ENCODE measurements around the gene RAB4B.
"Not testable (repeated sequence)": the region's sequence is repeated elsewhere in the genome, so short reads cannot be mapped to it uniquely, and the experiment has no call there.

Gene RAB4B

DNA sequence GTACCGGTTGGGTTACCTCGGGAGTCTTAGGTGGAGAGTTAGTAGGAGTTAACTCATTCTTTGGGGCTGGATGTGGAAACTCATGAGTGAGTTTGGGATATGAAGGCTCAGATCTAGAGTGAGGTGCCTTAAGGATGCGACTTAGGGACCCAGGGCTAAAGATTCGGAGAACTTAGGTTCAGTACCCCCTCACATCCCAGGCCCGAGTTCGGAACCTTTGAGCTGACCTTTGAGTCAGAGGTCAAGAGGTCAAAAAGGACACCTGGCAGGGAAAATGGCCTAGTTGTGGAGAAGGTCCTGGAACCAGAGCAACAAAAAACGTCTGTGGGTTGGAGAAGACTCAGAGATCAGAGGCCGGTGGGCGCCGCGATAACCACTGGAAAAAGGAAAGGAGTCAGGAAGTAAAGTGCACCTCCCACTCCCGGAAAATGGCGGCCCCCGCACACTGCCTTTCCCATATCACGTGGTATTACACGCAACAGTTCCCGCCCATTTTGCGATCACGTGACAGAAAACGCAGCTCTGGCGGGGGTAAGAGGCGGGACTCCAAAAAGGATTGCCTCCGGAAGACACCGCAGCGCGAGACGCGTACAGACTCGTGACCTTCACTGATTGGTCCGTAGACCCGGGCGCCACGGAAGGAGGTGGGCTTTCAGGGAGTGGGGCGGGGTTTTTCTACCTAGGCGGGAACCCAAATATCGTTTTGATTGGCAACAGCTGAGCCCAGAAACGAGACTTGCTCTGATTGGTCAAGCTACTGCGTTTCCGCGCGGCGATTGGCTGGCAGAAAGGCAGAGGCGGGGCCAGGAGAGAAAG lies 27.8 kb upstream of the RAB4B start, which contains the start of gene ACTMAP:
Gene ACTMAP (minus strand): TSS at position 420 of the 816 bp plus-strand sequence. CDS start 674 bp downstream, outside the sequence.
- peak; percentile 99 to 100 (median 99) for DNase-seq (ENCODE audit: low read depth in 2 of 3, low spot score in 1 of 3)

DNA sequence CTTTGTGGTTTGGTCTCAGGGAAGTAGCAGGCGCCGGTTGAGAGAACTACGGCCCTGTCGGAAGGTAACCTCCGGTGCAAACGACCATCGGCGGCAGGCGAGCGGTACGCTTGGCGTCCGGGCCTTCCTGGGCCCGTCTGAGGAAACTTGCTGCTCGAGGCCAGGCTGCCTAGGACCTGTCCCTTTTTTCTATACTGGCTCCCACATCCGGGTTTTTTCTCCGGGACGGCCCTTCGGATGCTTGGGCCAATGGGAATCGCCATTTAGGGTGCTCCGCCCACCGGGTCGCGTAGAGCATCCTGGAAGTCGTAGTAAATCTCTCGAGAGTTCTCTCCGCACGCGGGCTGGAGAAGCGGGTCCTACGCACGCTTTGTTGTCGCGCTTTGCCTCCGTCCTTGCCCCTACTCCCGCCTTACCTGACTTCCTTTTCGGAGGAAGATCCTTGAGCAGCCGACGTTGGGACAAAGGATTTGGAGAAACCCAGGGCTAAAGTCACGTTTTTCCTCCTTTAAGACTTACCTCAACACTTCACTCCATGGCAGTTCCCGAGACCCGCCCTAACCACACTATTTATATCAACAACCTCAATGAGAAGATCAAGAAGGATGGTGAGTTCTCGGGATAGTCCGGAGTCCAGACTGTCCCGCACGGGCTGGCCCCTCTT lies 27.0 kb upstream of the RAB4B start, which contains the start of gene SNRPA:
Gene SNRPA (plus strand): TSS at position 330 of the 664 bp plus-strand sequence. CDS start 206 bp downstream, at position 536.
- DNase-seq (ENCODE audit: low read depth in 2 of 3, low spot score in 1 of 3), result peak; percentile 95 to 96 (median 96)

DNA sequence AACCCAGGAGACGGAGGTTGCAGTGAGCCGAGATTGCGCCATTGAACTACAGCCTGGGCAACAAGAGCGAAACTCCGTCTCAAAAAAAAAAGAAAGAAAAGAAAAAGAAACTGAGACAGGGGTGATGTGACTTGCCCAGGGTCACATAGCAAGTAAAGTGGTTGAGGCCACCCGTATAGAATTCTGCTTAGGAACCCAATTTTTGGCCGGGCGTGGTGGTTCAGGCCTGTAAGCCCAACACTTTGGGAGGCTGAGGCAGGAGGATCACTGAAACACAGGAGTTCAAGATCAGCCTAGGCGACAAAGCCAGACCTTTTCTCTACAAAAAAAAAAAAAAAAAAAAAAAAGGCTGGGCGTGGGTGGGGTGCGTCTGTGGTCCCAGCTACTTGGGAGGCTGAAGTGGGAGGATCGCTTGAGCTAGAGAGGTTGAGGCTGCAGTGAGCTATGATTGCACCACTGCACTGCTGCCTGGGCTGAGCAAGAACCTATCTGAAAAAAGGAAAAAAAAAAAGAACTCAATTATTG lies 25.7 kb upstream of the RAB4B start:
- DNase-seq (ENCODE audit: low read depth in 2 of 3, low spot score in 1 of 3), result no peak

DNA sequence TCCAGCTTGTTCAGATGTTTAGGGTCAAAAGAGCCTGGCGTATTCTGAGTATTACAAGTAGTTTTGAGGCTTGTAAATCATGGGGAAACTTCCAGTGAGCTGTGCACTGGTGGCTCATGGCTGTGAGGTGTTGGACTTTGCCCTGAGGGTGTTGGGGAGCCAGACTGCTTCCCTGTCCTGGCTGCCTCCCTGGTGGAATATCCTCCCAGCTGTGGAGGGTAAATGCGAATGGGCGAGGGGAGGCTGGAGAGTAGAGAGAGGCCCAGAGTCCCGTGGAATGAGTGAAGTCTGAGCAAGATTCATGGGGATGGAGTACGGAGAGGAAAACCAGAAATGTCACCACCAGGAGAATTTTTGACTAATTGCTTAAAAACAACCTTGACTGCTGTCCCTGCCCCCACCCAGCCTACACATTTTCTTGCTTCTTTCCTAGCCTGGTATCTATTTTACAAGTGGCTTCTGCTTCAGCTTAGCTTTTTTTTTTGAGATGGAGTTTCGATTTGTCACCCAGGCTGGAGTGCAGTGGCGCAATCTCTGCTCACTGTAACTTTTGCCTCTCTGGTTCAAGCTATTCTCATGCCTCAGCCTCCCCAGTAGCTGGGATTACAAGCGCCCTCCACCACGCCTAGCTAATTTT lies 23.3 kb upstream of the RAB4B start:
- peak; percentile 56 to 71 (median 68) for DNase-seq (ENCODE audit: low read depth in 2 of 3, low spot score in 1 of 3)

DNA sequence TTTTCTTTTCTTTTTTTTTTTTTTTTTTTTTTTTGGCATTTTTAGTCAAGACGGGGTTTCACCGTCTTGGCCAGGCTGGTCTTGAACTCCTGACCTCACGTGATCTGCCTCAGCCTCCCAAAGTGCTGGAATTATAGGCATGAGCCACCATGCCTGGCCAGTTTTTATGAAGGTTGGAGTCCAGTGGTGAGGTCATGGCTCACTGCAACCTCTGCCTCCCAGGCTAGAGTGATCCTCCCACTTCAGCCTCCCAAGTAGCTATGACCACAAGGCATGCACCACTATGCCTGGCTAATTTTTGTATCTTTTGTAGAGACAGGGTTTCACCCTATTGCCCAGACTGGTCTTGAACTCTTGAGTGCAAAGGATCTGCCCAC lies 22.8 kb upstream of the RAB4B start:
- DNase-seq (ENCODE audit: low read depth in 2 of 3, low spot score in 1 of 3), result no peak

DNA sequence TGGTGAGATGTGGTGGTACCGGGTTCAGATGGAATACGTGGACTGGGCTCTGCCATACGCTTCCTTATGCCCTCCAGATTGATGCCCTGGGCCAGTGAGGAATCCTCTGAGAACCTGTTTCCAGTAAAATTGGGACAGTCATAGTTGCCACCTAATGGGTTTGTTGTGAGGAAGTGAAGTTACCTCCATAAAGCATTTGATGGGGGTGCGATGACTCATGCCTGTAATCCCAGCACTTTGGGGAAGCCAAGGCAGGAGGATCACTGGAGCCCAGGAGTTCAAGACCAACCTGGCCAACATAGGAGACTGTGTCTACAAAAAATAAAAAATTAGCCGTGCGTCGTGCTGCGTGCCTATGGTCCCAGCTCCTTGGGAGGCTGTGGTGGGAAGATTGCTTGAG lies 22.3 kb upstream of the RAB4B start:
- DNase-seq (ENCODE audit: low read depth in 2 of 3, low spot score in 1 of 3), result no peak

DNA sequence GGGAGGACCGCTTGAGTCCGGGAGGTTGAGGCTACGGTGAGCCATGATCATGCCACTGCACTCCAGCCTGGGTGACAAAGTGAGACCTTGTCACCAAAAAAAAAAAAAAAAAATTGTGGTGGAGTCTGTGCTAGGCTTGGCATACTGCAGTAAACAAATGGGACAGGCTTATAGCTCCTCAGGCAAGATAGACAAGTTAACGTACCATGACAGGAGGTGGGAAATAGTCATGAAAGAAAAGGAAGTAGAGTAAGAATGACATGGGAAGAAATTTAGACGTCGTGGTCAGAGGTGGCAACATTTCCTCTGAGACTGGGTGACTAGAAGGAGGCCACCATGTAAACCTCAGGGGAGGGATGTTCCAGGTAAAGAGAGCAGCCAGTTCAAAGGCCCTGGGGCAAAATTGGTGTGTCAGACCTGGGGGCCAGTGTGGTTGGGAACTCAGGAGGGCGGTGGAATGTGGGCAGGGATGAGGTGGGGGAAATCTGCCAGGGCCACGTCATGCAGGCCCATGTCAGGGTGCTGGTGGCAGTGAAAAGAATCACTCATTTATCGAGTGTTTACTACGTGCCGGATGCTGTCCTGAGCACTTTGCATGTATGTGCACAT lies 21.4 kb upstream of the RAB4B start:
- peak in 2 of 3 donors; percentile 27 to 46 for DNase-seq (ENCODE audit: low read depth in 2 of 3, low spot score in 1 of 3)

DNA sequence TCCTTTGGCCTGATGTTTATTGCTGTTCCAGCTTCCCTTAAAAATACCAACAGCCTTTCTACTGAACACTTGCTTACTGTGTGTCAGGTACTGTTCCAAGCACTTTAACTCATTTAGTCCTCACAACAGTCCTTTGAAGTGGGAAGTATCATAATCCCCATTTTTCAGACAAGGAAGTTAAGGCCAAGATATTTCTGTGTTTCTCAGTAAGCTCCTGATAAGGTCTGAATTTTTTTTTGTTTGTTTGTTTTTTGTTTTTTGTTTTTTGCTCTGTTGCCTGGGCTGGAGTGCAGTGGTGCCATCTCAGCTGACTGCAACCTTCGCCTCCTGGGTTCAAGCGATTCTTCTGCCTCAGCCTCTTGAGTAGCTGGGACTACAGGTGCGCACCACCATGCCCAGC lies 19.6 kb upstream of the RAB4B start:
- no peak for DNase-seq (ENCODE audit: low read depth in 2 of 3, low spot score in 1 of 3)

DNA sequence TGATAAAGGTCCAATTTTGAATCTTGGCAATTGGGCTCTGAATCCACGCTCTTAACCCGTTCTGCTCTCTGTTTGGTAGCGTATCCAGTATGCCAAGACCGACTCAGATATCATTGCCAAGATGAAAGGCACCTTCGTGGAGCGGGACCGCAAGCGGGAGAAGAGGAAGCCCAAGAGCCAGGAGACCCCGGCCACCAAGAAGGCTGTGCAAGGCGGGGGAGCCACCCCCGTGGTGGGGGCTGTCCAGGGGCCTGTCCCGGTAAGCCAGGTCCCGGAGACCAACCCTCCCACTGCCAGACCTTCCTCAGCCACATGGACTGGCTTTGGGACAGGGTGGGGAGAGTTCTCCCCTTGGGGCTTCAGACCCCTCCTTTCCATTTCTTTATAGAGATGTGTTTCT lies 18.7 kb upstream of the RAB4B start:
- no peak for DNase-seq (ENCODE audit: low read depth in 2 of 3, low spot score in 1 of 3)

DNA sequence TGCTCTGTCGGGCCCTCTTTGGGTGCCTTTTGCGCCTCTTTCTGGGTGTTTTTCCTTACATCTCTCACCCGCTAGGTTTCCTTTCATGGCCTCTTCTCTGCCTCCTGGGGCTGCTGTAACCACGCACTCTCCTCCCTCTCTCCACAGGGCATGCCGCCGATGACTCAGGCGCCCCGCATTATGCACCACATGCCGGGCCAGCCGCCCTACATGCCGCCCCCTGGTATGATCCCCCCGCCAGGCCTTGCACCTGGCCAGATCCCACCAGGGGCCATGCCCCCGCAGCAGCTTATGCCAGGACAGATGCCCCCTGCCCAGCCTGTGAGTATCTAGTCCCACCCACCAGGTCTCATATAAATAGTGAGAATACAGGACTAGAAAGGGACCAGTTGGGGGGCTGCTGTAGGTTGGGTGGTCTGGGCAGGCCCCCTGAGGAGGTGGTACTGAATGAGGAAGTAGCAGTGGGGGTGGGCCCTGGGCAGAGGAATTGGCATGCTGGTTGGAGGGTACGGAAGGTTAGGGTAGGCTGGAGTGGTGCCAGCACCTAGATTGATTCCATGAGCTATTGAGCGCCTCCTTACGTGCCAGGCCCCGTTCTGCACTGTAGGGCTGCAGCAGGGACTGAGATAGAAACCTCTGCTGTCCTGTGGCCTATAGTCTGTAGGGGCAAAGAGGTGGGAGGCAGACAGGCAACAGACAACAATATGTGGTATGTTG lies 15.1 kb upstream of the RAB4B start:
- DNase-seq (ENCODE audit: low read depth in 2 of 3, low spot score in 1 of 3), result no peak

DNA sequence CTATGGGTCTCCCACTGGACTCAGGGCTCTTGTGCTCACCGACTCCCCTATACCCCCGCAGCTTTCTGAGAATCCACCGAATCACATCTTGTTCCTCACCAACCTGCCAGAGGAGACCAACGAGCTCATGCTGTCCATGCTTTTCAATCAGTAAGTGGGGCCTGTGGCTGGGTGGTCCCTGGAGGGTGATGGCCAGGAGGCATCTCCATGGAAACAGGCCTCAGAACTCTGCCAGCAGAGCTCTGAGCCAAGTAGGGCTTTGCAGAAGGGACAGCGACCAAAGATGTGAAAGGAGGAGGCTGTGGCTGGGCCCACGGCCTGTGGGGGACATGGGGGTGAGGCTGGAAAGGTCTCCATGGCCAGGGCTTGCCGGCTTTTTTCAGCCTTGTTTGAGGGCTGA lies 14.5 kb upstream of the RAB4B start:
- DNase-seq (ENCODE audit: low read depth in 2 of 3, low spot score in 1 of 3), result no peak

DNA sequence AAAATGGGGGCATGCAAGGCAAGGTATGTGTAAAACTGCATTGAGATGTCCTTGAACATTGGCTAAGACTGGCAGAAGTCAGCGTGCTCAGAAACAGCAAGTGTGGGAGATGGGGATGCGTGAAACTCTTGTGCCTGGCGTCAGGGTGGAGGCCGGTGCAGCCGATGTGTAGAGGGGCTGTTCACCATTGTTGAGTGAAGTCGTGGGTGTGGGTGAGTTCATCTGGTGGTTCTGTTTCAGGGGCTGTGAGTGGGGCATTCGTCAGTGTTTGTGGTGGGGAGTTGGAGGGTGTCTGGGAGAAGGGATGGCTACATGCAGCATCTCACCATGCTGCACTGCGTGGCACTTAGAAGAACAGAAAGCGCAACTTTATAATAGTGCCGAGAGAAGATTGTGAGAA lies 14.1 kb upstream of the RAB4B start:
- DNase-seq (ENCODE audit: low read depth in 2 of 3, low spot score in 1 of 3), result no peak

DNA sequence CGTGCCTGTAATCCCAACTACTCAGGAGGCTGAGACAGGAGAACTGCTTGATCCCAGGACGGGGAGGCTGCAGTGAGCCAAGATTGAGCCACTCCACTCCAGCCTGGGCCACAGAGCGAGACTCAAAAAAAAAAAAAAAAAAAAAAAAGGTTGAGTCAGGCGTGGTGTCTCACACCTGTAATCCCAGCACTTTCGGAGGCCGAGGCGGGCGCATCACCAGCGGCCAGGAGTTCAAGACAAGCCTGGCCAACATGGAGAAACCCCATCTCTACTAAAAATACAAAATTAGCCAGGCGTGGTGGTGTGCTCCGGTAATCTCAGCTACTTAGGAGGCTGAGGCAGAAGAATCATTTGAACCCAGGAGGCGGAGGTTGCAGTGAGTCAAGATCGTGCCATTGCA lies 11.7 kb upstream of the RAB4B start:
- DNase-seq (ENCODE audit: low read depth in 2 of 3, low spot score in 1 of 3), result not testable (repeated sequence)

DNA sequence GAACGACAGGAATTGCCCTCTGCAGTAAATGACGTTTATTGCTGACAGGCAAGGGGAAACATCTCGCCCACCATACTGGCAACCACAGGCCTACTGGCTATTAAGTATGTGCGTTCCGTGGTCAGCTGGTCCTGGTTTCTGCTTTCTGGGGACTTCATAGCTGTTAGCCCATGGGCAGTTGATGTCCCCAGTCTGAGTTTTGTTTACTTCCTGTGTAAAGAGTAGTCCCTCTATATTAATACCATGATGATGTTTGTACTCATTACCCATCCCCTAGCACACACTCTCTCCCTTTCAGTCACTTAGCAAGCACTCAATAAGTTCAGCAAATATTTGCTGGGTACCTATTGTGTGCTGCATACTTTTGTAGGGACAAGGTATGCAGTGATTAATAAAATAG lies 9.2 kb upstream of the RAB4B start:
- DNase-seq (ENCODE audit: low read depth in 2 of 3, low spot score in 1 of 3), result no peak

DNA sequence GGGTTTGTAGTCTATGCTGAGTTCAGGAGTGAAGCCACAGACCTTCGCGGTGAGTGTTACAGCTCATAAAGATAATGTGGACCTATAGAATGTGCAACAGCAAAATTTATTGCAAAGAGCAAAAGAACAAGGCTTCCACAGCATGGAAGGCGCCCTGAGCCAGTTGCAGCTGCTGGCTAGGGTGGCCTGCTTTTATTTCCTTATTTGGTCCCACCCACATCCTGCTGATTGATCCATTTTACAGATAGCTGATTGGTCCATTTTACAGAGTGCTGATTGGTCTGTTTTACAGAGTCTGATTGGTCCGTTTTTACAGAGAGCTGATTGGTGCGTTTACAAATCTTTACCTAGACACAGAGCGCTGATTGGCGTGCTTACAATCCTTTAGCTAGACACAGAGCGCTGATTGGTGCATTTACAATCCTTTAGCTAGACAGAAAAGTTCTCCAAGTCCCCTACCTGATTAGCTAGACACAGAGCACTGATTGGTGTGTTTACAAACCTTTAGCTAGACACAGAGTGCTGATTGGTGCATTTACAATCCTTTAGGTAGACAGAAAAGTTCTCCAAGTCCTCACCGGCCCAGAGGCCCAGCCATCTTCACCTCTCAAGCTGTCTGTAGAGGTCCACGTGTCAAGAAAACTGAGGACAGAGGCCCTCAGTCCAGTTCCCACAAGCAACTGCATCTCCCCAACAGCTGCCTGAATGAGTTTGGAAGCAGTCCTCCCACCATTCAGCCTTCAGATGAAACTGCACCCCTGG lies 6.8 kb upstream of the RAB4B start:
- not testable (repeated sequence) for DNase-seq (ENCODE audit: low read depth in 2 of 3, low spot score in 1 of 3)

DNA sequence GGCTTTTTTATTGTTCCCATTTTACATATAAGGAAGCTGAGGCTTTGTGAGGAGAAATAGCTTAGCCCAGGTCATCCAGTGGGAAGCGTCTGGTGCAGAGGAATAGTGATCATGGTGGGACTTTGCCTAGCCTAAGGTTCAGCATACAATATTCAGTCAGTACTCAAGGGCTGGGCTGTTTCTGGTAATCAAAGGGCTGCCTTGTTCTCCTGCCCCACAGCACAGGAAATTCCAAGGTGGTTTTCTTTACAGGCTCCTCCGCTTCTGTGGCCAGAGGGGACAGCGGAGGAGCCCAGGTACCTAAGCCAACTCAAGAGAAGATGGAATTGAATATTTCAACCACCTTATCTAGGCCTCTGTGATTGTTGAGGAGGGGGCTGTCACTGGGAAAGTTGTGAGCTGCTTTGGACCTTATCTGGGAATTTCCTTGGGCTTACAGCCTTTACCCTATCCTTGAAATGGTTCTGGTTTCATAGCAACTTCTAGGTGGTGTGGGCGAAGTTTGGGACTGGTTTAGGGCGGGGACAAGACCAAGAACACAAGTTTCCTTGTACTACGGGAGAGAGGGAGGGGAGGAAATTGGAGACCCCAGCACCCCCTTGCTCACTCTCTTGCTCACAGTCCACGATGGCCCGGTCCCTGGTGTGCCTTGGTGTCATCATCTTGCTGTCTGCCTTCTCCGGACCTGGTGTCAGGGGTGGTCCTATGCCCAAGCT lies 3.0 kb upstream of the RAB4B start, which contains the start of gene MIA:
Gene MIA (plus strand): TSS at position 606 of the 716 bp plus-strand sequence. CDS start 22 bp downstream, at position 628.
- no peak for DNase-seq (ENCODE audit: low read depth in 2 of 3, low spot score in 1 of 3)

DNA sequence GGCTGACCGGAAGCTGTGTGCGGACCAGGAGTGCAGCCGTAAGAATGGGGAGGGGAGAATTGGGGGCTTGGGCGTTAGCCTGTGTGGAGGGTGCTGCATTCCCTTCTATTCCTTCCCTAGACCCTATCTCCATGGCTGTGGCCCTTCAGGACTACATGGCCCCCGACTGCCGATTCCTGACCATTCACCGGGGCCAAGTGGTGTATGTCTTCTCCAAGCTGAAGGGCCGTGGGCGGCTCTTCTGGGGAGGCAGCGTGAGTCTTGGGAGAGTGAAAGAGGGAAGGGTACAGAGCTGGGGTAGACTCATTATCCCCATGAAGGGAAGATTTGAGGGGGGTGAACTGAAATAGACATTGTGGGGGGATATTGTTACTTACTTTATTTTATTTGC lies 2.4 kb upstream of the RAB4B start:
- DNase-seq (ENCODE audit: low read depth in 2 of 3, low spot score in 1 of 3), result no peak

DNA sequence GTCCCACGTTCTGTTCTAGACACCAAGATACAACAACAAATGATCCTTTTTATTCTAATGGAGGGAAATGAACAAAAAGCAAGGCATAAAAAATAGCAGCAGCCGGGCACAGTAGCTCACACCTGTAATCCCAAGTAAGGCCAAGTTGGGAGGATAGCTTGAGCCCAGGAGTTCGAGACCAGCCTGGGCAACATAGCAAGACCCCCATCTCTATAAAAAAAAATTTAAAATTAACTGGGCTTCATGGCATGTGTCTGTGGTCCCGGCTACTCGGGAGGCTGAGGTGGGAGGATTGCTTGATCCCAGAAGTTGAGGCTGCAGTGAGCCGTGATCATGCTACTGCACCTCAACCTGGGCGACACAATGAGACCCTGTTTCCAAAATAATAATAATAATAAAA lies 1.7 kb upstream of the RAB4B start:
- no peak for DNase-seq (ENCODE audit: low read depth in 2 of 3, low spot score in 1 of 3)

All from stimulated activated CD4-positive, alpha-beta T cell treated with anti-CD3 and anti-CD28 coated beads, Interleukin-12 subunit alpha, Interleukin-12 subunit beta, amount 100 ng/mL, for 48 hours (primary cell).